Gastroesophageal sphincter (tissue), 4 donors: ENCODE results near the gene TP53BP2. TPM values are rescaled to one million over a fixed set of nuclear protein-coding genes. Genes with fewer than 3 reads are reported as not detected.
"Not testable (repeated sequence)": the region's sequence is repeated elsewhere in the genome, so short reads cannot be mapped to it uniquely, and the experiment has no call there.

ENCODE experiments used
- ATAC-seq: fragments of 150-250 bp; one replicate; pipeline ENCODE4 v1.9.1; 2016; ENCODE audit warnings: mild to moderate bottlenecking, moderate library complexity
- H3K27ac ChIP-seq, 4 donors: fragments of 200-600 bp; sonication (generic) in 3 of 4; 1 replicate in 3 of 4; 2 replicates in 1 of 4; pipeline ENCODE4 v1.5.1; 2016 to 2019
- H3K27me3 ChIP-seq: fragments of 200-600 bp; sonication (generic); one replicate; pipeline ENCODE4 v1.5.1; 2019
- H3K36me3 ChIP-seq, 2 donors: fragments of 200-600 bp; sonication (generic); one replicate each; pipeline ENCODE4 v1.5.1; 2019; ENCODE audit warnings: control low read depth in 1 of 2
- H3K4me1 ChIP-seq, 3 donors: fragments of 200-600 bp; sonication (generic); 1 replicate in 2 of 3; 2 replicates in 1 of 3; pipeline ENCODE4 v1.5.1; 2016 to 2019; ENCODE audit warnings: control low read depth in 2 of 3
- H3K4me3 ChIP-seq, 2 donors: fragments of 200-600 bp; sonication (generic); one replicate each; pipeline ENCODE4 v1.5.1; 2019; ENCODE audit warnings: mild to moderate bottlenecking in 1 of 2, moderate library complexity in 1 of 2
- H3K9me3 ChIP-seq, 3 donors: fragments of 200-600 bp; sonication (generic); one replicate each; pipeline ENCODE4 v1.5.1; 2017 to 2019; ENCODE audit warnings: control low read depth in 2 of 3
- EP300 ChIP-seq: sonication (generic); formaldehyde crosslinking; IDR thresholded peaks from one replicate; pipeline ENCODE4 v1.6.1; 2017; ENCODE audit warnings: antibody characterized with exemption, mild to moderate bottlenecking
- POLR2A ChIP-seq, 2 donors: fragments of 450-650 bp; IDR thresholded peaks; one replicate each; pipeline ENCODE4 v1.6.1; 2017; ENCODE audit warnings: antibody characterized with exemption in 2 of 2, mild to moderate bottlenecking in 2 of 2, moderate library complexity in 1 of 2
- POLR2AphosphoS5 ChIP-seq: sonication (generic); formaldehyde crosslinking; IDR thresholded peaks from one replicate; pipeline ENCODE4 v1.6.1; 2017; ENCODE audit warnings: antibody characterized with exemption
- WGBS, 2 donors: methylation state at CpG; one replicate each; pipeline ENCODE4 v1.1.5; 2018; ENCODE audit warnings: low coverage in 1 of 2; 5-methylcytosine and 5-hydroxymethylcytosine counted together
- total RNA-seq, 4 donors: library from RNA; depleted of rRNA; stranded (reverse); fragments of >200 nt; gene quantifications; one replicate each; pipeline ENCODE4 v1.1.0, GENCODE V29; 2016
- TF ChIP-seq, protein P1 (sequence below), 4 experiments: fragments of 200-600 bp in 2 of 4; fragments of 450-650 bp in 2 of 4; sonication (generic) in 1 of 4; IDR thresholded peaks; one replicate each; pipeline ENCODE4 v1.5.1; 2017 to 2019; ENCODE audit warnings: antibody characterized with exemption in 4 of 4, mild to moderate bottlenecking in 2 of 4, moderate library complexity in 2 of 4

Gene TP53BP2
- total RNA-seq, 4 donors from 2014 or later, result 30.0 to 85.3 (median 52.3) TPM

DNA sequence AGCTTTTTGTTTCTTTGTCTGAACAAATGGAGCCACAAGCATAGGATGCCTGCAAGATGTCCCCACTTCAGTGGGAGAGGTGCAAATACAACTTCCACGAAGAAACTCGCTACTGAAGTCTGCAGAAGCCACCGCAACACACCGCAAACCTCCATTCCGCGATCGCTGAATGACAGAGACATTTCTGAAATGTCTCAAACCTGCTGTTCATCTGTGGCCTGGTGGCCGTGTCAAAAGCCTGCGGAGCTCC, 1.0 kb downstream of the TP53BP2 start:
- 0% methylated on average over 2 to 9 of the region's 9 CpGs for WGBS, 2 donors
- H3K4me1 ChIP-seq, result peaks cover 0 to 65% (median 23%) of the 10 kb centered on the region in 3 donors
- no peak for ATAC-seq

DNA sequence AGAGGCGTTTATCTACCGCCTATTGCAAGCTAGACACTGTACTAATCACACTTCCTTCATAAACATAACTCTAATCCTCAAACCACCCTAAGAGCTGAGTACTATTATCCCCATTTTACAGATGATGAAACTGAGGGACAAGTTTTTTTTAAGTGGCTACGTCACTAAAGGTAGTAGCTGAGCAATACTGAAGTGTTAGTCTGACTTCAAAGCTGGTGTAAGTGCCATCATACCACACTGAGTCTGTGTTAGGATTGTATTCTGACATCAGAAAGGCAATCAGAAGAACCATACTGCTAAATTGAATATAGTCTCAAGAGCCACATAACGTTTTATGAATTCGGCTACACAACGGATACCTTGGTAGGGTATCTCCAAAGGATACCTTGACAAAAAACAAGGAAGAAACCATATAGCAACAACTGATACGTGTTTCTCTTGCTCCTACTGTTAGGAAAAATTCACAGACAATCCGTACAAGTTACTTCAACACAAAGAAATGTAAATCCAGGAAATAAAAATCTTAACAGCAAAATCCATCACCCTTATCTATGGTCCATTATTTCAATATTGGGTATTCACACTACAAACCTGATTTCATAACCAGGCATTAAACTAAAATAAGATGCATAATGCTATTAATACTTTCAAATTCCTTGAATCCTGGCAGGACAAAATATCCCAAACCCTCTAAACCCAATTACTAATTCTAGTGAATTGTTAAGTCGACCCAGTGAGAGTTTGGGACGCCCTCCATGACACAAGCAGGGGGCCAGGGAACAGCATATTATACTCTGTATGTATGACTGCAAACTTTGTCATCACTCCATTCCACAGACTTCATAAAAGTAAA, 1.6 kb downstream of the TP53BP2 start:
- Histone ChIP-seq H3K4me3 (peak overlapping the region; percentile 60 to 93), H3K9me3 (no peaks in the 10 kb centered on the region), H3K27ac (peak overlapping the region; percentile 76 to 99 (median 98)), H3K4me1 (peaks cover 0 to 66% (median 23%) of the 10 kb centered on the region in 3 donors), H3K36me3 (no peaks in the 10 kb centered on the region), H3K27me3 (no peaks in the 10 kb centered on the region)
- no peak for TF ChIP-seq POLR2A (IDR thresholded peaks at IDR 0.05)
- TF ChIP-seq, protein P1, sequence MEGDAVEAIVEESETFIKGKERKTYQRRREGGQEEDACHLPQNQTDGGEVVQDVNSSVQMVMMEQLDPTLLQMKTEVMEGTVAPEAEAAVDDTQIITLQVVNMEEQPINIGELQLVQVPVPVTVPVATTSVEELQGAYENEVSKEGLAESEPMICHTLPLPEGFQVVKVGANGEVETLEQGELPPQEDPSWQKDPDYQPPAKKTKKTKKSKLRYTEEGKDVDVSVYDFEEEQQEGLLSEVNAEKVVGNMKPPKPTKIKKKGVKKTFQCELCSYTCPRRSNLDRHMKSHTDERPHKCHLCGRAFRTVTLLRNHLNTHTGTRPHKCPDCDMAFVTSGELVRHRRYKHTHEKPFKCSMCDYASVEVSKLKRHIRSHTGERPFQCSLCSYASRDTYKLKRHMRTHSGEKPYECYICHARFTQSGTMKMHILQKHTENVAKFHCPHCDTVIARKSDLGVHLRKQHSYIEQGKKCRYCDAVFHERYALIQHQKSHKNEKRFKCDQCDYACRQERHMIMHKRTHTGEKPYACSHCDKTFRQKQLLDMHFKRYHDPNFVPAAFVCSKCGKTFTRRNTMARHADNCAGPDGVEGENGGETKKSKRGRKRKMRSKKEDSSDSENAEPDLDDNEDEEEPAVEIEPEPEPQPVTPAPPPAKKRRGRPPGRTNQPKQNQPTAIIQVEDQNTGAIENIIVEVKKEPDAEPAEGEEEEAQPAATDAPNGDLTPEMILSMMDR (IDR thresholded peaks at IDR 0.05), result no peak
- TF ChIP-seq EP300, result no peak
- TF ChIP-seq POLR2AphosphoS5, result no peak
- WGBS, 2 donors, result 57 to 58% methylated on average over 10 of the region's 10 CpGs
- ATAC-seq, result no peak

More for the DNA sequence above, 1.0 kb downstream of the TP53BP2 start:
- TF ChIP-seq, protein P1 (IDR thresholded peaks at IDR 0.05), result no peak
- TF ChIP-seq EP300 (no peak), POLR2A (IDR thresholded peaks at IDR 0.05) (no peak), POLR2AphosphoS5 (no peak)
- peak overlapping the region; percentile 60 to 93 for H3K4me3 ChIP-seq
- no peaks in the 10 kb centered on the region for H3K36me3 ChIP-seq
- no peaks in the 10 kb centered on the region for H3K27me3 ChIP-seq
- H3K27ac ChIP-seq, result peak overlapping the region; percentile 76 to 99 (median 98)
- H3K9me3 ChIP-seq, result no peaks in the 10 kb centered on the region

DNA sequence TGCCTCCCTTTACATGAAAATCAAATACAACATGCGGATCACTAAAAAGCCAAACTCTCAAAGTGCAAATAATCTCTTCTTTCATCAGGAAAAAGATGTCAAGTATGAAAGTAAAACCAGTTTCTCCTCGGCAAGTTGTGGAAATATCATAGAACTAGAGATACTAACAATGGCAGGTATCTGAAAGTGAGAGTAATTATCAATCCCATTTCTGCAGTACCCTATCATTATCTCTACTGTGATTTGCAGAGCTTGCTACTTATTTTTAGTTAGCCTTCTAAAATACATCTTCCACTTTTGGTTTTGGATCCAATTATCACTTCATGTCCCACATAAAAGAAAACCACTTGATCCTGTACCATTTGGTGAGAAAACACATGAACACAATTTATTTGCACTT, 3.0 kb downstream of the TP53BP2 start:
- Histone ChIP-seq H3K9me3 (no peaks in the 10 kb centered on the region), H3K27ac (no peak overlapping the region), H3K36me3 (no peaks in the 10 kb centered on the region), H3K4me1 (peaks cover 0 to 78% (median 32%) of the 10 kb centered on the region in 3 donors), H3K4me3 (no peak overlapping the region), H3K27me3 (no peaks in the 10 kb centered on the region)
- no peak for ATAC-seq
- WGBS, 2 donors, result 78 to 100% methylated on average over 2 of the region's 2 CpGs
- no peak for TF ChIP-seq POLR2A (IDR thresholded peaks at IDR 0.05)
- TF ChIP-seq POLR2AphosphoS5, result no peak
- no peak for TF ChIP-seq EP300
- TF ChIP-seq, protein P1 (IDR thresholded peaks at IDR 0.05), result no peak

DNA sequence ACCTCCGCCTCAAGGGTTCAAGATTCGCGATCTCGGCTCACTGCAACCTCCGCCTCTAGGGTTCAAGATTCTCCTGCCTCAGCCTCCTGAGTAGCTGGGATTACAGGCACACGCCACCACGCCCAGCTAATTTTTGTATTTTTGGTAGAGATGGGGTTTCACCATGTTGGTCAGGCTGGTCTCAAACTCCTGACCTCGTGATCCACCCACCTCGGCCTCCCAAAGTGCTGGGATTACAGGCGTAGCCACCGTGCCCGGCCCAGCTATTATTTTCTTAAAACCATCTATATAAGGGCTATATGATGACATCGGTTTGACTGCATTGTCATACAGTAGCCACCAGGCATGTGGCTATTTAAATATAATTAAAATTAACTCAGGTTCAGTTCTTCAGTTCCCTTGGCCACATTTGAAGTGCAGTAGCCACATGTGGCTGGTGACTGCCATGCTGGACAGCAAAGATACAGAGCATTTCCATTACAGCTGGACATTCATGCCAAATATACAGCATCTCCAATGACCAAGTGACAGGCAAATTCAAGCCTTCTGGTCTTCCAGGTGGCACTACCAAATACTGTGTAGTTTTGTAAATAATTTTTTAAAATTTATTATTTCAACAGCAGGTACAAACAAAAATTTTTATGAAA, 3.6 kb downstream of the TP53BP2 start:
- not testable (repeated sequence) for H3K4me3 ChIP-seq, H3K36me3 ChIP-seq, H3K9me3 ChIP-seq, H3K27me3 ChIP-seq, H3K27ac ChIP-seq, ATAC-seq
- H3K4me1 ChIP-seq, result peaks cover 0 to 78% (median 38%) of the 10 kb centered on the region in 3 donors
- WGBS, 2 donors, result 88% methylated on average over 12 of the region's 13 CpGs; no CpG with 5 or more reads in 1 of the 2 donors

DNA sequence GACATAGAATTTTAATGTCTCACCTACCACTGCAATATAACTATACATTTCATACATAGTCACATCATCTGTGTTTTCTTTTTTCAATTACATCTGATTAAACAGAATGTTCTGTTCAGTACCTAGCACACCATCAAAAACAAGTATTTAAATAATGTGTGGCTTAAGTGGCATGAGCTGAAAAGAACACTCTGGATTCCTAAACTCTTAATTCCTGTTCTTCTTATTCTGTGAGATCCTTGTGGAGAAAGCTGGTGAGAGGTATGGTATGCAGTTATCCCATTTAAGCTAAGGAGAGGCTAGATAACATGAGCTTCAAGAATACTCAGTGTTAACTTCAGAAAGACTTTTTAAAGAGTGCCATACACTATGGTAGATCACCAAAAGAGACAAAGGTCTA, 5.5 kb downstream of the TP53BP2 start:
- H3K4me3 ChIP-seq, result no peak overlapping the region
- no peaks in the 10 kb centered on the region for H3K36me3 ChIP-seq
- H3K27me3 ChIP-seq, result no peaks in the 10 kb centered on the region
- H3K27ac ChIP-seq, result peak overlapping the region in 3 of 4 donors; percentile 8 to 67 (median 51)
- TF ChIP-seq EP300 (no peak), POLR2AphosphoS5 (no peak), POLR2A (IDR thresholded peaks at IDR 0.05) (no peak)
- TF ChIP-seq, protein P1 (IDR thresholded peaks at IDR 0.05), result no peak
- H3K4me1 ChIP-seq, result peaks cover 0 to 89% (median 47%) of the 10 kb centered on the region in 3 donors
- no peaks in the 10 kb centered on the region for H3K9me3 ChIP-seq
- peak; percentile 21 for ATAC-seq
